CD4-positive, alpha-beta T cell (primary cell): ENCODE measurements around the gene COL13A1. TPM values are rescaled to one million over a fixed set of nuclear protein-coding genes. Genes with fewer than 3 reads are reported as not detected.

ENCODE experiments used
- ATAC-seq: fragments of 200-7000 bp; cut with Tn5 transposase; one replicate; pipeline ENCODE4 v1.10.0; 2022; ENCODE audit warnings: mild to moderate bottlenecking; ENCODE audit not compliant: poor library complexity
- CTCF ChIA-PET: fragments of 350-600 bp; sonication (Branson Sonifier 250); formaldehyde crosslinking; loops from one replicate; lab custom pipeline; 2021; ENCODE audit warnings: antibody characterized with exemption, inconsistent platforms; lab: Charles Lee
- POLR2A ChIA-PET: fragments of 350-600 bp; sonication (Branson Sonifier 250); formaldehyde crosslinking; loops from one replicate; lab custom pipeline; 2021; ENCODE audit warnings: antibody characterized with exemption, inconsistent platforms; lab: Charles Lee
- DNase-seq, 14 experiments: peaks; one replicate each; pipeline ENCODE4 v3.0.0-alpha.2; 2013 to 2020; ENCODE audit warnings: mixed read lengths in 2 of 14
- H3K27ac ChIP-seq, 2 donors: one replicate each; pipeline versions ENCODE4 v1.5.1 to v1.7.0; 2013; ENCODE audit warnings: low read length in 2 of 2, low read depth in 1 of 2, mild to moderate bottlenecking in 1 of 2
- H3K27me3 ChIP-seq, 2 experiments: 1 replicate in 1 of 2; 2 replicates in 1 of 2; pipeline versions ENCODE4 v1.6.1 to v1.7.0; 2013; ENCODE audit warnings: low read length in 2 of 2, control low read depth in 1 of 2, mild to moderate bottlenecking in 1 of 2, moderate library complexity in 1 of 2; ENCODE audit not compliant: insufficient read depth in 2 of 2, control insufficient read depth in 1 of 2
- H3K36me3 ChIP-seq: one replicate; pipeline ENCODE4 v1.6.1; 2013; ENCODE audit warnings: low read length, control low read depth; ENCODE audit not compliant: insufficient read depth
- H3K4me1 ChIP-seq: one replicate; pipeline ENCODE4 v1.6.1; 2013; ENCODE audit warnings: low read length, control low read depth; ENCODE audit not compliant: insufficient read depth
- H3K4me3 ChIP-seq: one replicate; pipeline ENCODE4 v1.5.1; 2013; ENCODE audit warnings: mild to moderate bottlenecking, low read length, moderate library complexity
- H3K9me3 ChIP-seq, 2 experiments: 1 replicate in 1 of 2; 2 replicates in 1 of 2; pipeline versions ENCODE4 v1.6.1 to v1.7.0; 2013; ENCODE audit warnings: low read length in 2 of 2, mild to moderate bottlenecking in 2 of 2, control low read depth in 1 of 2, moderate library complexity in 1 of 2; ENCODE audit not compliant: control insufficient read depth in 1 of 2, insufficient read depth in 1 of 2
- H3K27ac Mint-ChIP-seq: one replicate; pipeline ENCODE4 v1.8.0; 2020; ENCODE audit warnings: mixed read lengths
- H3K27me3 Mint-ChIP-seq: one replicate; pipeline ENCODE4 v1.8.0; 2021; ENCODE audit warnings: mixed read lengths
- H3K36me3 Mint-ChIP-seq: one replicate; pipeline ENCODE4 v1.8.0; 2021; ENCODE audit warnings: low read depth, mixed read lengths
- H3K4me1 Mint-ChIP-seq: one replicate; pipeline ENCODE4 v1.8.0; 2021; ENCODE audit warnings: low read depth, mixed read lengths
- H3K4me3 Mint-ChIP-seq: one replicate; pipeline ENCODE4 v1.8.0; 2020; ENCODE audit warnings: mild to moderate bottlenecking, mixed read lengths
- H3K9me3 Mint-ChIP-seq: one replicate; pipeline ENCODE4 v1.8.0; 2020; ENCODE audit warnings: mixed read lengths
- intact Hi-C, 2 experiments: fragments of 100-400 bp; cut with DNase I in 1 of 2; cut with micrococcal nuclease in 1 of 2; formaldehyde crosslinking; loops; one replicate each; pipeline versions ENCODE4 v1.15.1 to v1.9.0; 2023 to 2025; cut with DNase I, micrococcal nuclease
- total RNA-seq, 174 experiments: library from RNA in 2 of 174; stranded (reverse) in 2 of 174; gene quantifications; one replicate each; pipeline ENCODE4 v1.2.3 and lab custom pipeline; 2021 to 2026
- TF ChIP-seq, protein P1 (sequence below): fragments of 200-600 bp; IDR thresholded peaks from one replicate; pipeline ENCODE4 v1.8.0; 2022; ENCODE audit warnings: antibody characterized with exemption, mild to moderate bottlenecking

COL13A1 gene
- total RNA-seq, 2 experiments from 2014 or later = not detected

- no peak overlapping the region for H3K27ac ChIP-seq
- Mint-ChIP-seq H3K9me3 (no peaks in the 10 kb centered on the region), H3K36me3 (no peaks in the 10 kb centered on the region), H3K27me3 (no peaks in the 10 kb centered on the region), H3K4me1 (peaks cover 16% of the 10 kb centered on the region), H3K4me3 (no peak overlapping the region), H3K27ac (no peak overlapping the region)
- H3K9me3 ChIP-seq = peaks cover 0 to 6% of the 10 kb centered on the region in 2 experiments
- peaks cover 8% of the 10 kb centered on the region for H3K4me1 ChIP-seq
- no peaks in the 10 kb centered on the region for H3K36me3 ChIP-seq
- H3K4me3 ChIP-seq = no peak overlapping the region
- H3K27me3 ChIP-seq = no peaks in the 10 kb centered on the region
- TF ChIP-seq, protein P1, sequence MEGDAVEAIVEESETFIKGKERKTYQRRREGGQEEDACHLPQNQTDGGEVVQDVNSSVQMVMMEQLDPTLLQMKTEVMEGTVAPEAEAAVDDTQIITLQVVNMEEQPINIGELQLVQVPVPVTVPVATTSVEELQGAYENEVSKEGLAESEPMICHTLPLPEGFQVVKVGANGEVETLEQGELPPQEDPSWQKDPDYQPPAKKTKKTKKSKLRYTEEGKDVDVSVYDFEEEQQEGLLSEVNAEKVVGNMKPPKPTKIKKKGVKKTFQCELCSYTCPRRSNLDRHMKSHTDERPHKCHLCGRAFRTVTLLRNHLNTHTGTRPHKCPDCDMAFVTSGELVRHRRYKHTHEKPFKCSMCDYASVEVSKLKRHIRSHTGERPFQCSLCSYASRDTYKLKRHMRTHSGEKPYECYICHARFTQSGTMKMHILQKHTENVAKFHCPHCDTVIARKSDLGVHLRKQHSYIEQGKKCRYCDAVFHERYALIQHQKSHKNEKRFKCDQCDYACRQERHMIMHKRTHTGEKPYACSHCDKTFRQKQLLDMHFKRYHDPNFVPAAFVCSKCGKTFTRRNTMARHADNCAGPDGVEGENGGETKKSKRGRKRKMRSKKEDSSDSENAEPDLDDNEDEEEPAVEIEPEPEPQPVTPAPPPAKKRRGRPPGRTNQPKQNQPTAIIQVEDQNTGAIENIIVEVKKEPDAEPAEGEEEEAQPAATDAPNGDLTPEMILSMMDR = no peak
- CTCF ChIA-PET = no interaction called here
- intact Hi-C loops = no loop called here
- POLR2A ChIA-PET = no interaction called here
- ATAC-seq (no peak), DNase-seq (no peak)
Observed at GRCh38 chr10:69815104-69815503, 13.4 kb downstream of the COL13A1 start.

- Mint-ChIP-seq H3K4me1 (peaks cover 16% of the 10 kb centered on the region), H3K36me3 (no peaks in the 10 kb centered on the region), H3K4me3 (no peak overlapping the region), H3K27ac (no peak overlapping the region), H3K9me3 (no peaks in the 10 kb centered on the region), H3K27me3 (no peaks in the 10 kb centered on the region)
- Histone ChIP-seq H3K27ac (no peak overlapping the region), H3K9me3 (peaks cover 0 to 6% of the 10 kb centered on the region in 2 experiments), H3K27me3 (no peaks in the 10 kb centered on the region), H3K4me3 (no peak overlapping the region), H3K36me3 (no peaks in the 10 kb centered on the region), H3K4me1 (peaks cover 8% of the 10 kb centered on the region)
- intact Hi-C loops = no loop called here
- ChIA-PET POLR2A (no interaction called here), CTCF (no interaction called here)
- ATAC-seq (no peak), DNase-seq (no peak)
- TF ChIP-seq, protein P1 = no peak
Observed at GRCh38 chr10:69816521-69816920, 14.8 kb downstream of the COL13A1 start.

- Mint-ChIP-seq H3K36me3 (no peaks in the 10 kb centered on the region), H3K4me1 (peaks cover 16% of the 10 kb centered on the region), H3K27me3 (no peaks in the 10 kb centered on the region), H3K4me3 (no peak overlapping the region), H3K9me3 (no peaks in the 10 kb centered on the region), H3K27ac (no peak overlapping the region)
- TF ChIP-seq, protein P1 = no peak
- DNase-seq = peak in 1 of 14 experiments; percentile 10
- H3K27ac ChIP-seq = no peak overlapping the region
- intact Hi-C loops = no loop called here
- POLR2A ChIA-PET = no interaction called here
- no peak overlapping the region for H3K4me3 ChIP-seq
- H3K27me3 ChIP-seq = no peaks in the 10 kb centered on the region
- no peak for ATAC-seq
- peaks cover 0 to 6% of the 10 kb centered on the region in 2 experiments for H3K9me3 ChIP-seq
- no peaks in the 10 kb centered on the region for H3K36me3 ChIP-seq
- CTCF ChIA-PET = no interaction called here
- peaks cover 8% of the 10 kb centered on the region for H3K4me1 ChIP-seq
Observed at GRCh38 chr10:69817078-69817581, 15.4 kb downstream of the COL13A1 start.
